Peyer's patch (tissue), 4 donors: ENCODE measurements around the gene ITGAV.

Experiments used
- POLR2A ChIP-seq, 2 donors: fragments of 450-650 bp; IDR thresholded peaks; one replicate each; pipeline ENCODE4 v1.5.1; 2017; ENCODE audit warnings: antibody characterized with exemption in 2 of 2, mild to moderate bottlenecking in 2 of 2, moderate library complexity in 2 of 2
- TF ChIP-seq, protein P1 (sequence below), 6 experiments: fragments of 450-650 bp in 4 of 6; fragments of 200-600 bp in 2 of 6; sonication (generic) in 1 of 6; IDR thresholded peaks; one replicate each; pipeline ENCODE4 v1.5.1; 2017 to 2019; ENCODE audit warnings: antibody characterized with exemption in 6 of 6, mild to moderate bottlenecking in 3 of 6, moderate library complexity in 1 of 6

- TF ChIP-seq, protein P1, sequence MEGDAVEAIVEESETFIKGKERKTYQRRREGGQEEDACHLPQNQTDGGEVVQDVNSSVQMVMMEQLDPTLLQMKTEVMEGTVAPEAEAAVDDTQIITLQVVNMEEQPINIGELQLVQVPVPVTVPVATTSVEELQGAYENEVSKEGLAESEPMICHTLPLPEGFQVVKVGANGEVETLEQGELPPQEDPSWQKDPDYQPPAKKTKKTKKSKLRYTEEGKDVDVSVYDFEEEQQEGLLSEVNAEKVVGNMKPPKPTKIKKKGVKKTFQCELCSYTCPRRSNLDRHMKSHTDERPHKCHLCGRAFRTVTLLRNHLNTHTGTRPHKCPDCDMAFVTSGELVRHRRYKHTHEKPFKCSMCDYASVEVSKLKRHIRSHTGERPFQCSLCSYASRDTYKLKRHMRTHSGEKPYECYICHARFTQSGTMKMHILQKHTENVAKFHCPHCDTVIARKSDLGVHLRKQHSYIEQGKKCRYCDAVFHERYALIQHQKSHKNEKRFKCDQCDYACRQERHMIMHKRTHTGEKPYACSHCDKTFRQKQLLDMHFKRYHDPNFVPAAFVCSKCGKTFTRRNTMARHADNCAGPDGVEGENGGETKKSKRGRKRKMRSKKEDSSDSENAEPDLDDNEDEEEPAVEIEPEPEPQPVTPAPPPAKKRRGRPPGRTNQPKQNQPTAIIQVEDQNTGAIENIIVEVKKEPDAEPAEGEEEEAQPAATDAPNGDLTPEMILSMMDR (IDR thresholded peaks at IDR 0.05) = no peak
- no peak for TF ChIP-seq POLR2A (IDR thresholded peaks at IDR 0.05)
These were observed 48.9 kb upstream of the ITGAV start for GRCh38 chr2:186540941-186541340.
